ENCODE measurements around the gene NXPE3. TPM values are rescaled to one million over a fixed set of nuclear protein-coding genes. Genes with fewer than 3 reads are reported as not detected.
A peak's percentile ranks its signal among the peaks of the same experiment; 100 is the strongest.
"Not testable (repeated sequence)": the region's sequence is repeated elsewhere in the genome, so short reads cannot be mapped to it uniquely, and the experiment has no call there.

The NXPE3 gene
- 7.9 and 8.4 TPM in 2 replicates for polyA plus RNA-seq (2014; cell fraction: cytosol; rRNA removed)
- 2.4 and 5.0 TPM in 2 replicates for polyA plus RNA-seq (2014; cell fraction: nucleus; rRNA removed)

DNA sequence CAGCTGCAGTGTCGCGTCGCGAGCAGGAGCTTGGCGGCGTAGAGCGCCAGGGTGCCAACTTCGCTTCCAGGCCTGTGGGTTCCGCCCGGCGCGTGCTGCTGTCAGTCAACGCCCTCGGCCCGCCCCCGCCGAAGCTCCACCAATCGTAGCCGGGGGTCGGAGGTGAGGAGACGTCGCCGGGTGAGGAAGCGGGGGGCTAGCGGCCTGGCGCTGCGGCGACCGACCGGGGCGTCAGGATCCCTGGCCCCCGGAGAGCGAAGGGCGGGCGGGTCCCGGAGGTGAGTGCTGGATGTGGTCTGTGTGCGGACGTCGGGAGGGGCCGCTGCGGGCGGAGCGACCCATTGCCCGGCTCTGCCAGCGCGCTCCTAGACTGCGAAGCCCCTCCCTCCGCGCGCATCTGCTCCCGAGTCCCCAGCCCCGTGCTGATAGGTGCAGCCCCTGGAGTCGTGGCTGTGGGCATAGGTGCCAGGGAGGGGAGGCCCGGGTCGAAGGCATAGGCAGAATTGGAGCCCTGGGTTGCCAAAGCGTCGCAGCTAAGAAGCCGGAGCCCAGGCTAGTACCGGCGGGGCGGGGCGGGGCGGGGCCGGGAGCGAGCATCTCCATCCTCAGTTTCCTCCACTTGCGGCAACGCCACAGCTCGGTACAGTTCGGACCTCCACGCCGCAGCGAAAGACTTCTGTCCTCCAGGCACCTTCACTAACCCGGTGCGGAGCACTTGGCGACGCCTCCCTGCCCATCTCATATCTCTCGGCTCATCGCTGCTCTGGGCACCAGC, at the start of gene NXPE3:
Gene NXPE3, plus strand, starts transcription at position 165 of the 775 bp plus-strand sequence. CDS start 6,386 bp downstream, outside the sequence.
- DNase-seq (ENCODE audit: low spot score) = peak; percentile 84

DNA sequence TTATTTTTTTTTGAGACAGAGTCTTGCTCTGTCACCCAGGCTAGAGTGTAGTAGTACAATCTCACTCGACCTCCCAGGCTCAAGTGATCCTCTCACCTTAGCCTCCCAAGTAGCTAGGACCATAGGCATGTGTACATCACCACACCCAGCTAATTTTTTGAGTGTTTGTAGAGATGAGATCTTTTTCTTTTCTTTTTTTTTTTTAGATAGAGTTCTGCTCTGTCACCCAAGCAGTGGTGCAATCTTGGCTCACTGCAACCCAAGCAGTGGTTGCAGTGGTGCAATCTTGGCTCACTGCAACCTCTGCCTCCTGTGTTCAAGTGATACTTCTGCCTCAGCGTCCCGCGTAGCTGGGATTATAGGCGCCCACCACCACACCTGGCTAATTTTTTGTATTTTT, 49.4 kb upstream of the NXPE3 start:
- no peak for DNase-seq (ENCODE audit: low spot score)

- DNase-seq (ENCODE audit: low spot score) = no peak
Observed at GRCh38 chr3:101730839-101731238, 48.2 kb upstream of the NXPE3 start.

GRCh38 chr3:101732240-101732641, 46.8 kb upstream of the NXPE3 start:
- DNase-seq (ENCODE audit: low spot score) = no peak

GRCh38 chr3:101735833-101736232, 43.2 kb upstream of the NXPE3 start:
- no peak for DNase-seq (ENCODE audit: low spot score)

DNA sequence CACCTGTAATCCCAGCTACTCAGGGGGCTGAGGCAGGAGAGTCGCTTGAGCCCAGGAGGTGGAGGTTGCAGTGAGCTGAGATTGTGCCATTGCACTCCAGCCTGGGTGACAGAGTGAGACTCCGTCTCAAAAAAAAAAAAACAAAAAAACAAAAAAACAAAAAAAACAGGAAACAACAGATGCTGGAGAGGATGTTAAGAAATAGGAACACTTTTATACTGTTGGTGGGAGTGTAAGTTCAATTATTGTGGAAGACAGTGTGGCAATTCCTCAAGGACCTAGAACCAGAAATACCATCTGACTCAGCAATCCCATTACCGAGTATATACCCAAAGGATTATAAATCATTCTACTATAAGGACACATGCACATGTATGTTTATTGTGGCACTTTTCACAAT, 37.1 kb upstream of the NXPE3 start:
- DNase-seq (ENCODE audit: low spot score) = not testable (repeated sequence)

DNA sequence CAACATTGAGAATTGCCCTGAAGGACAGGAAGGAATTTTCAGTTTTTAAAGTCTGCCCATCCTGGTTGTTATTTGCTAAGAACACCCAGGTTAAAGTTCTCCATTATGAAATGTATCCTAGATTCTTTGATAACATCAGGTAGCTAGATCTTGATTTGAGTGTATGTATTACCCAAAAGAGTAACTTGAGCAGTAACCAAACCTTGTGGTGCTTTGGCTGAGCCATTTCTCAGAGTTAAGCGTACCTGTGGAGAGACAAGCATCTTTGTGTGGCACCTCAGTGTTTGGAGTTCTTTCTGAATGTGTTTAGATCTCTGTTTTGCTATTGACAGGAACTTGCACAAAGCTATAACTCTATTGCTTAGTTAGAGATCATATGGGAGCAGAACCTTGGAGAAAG, 34.2 kb upstream of the NXPE3 start:
- no peak for DNase-seq (ENCODE audit: low spot score)

- DNase-seq (ENCODE audit: low spot score) = not testable (repeated sequence)
Observed at GRCh38 chr3:101745934-101746333, 33.1 kb upstream of the NXPE3 start.

GRCh38 chr3:101753386-101754113, 25.5 kb upstream of the NXPE3 start:
- DNase-seq (ENCODE audit: low spot score) = not testable (repeated sequence)

GRCh38 chr3:101758224-101758623, 20.8 kb upstream of the NXPE3 start:
- no peak for DNase-seq (ENCODE audit: low spot score)

- DNase-seq (ENCODE audit: low spot score) = no peak
Observed at GRCh38 chr3:101762041-101762646, 16.9 kb upstream of the NXPE3 start.

DNA sequence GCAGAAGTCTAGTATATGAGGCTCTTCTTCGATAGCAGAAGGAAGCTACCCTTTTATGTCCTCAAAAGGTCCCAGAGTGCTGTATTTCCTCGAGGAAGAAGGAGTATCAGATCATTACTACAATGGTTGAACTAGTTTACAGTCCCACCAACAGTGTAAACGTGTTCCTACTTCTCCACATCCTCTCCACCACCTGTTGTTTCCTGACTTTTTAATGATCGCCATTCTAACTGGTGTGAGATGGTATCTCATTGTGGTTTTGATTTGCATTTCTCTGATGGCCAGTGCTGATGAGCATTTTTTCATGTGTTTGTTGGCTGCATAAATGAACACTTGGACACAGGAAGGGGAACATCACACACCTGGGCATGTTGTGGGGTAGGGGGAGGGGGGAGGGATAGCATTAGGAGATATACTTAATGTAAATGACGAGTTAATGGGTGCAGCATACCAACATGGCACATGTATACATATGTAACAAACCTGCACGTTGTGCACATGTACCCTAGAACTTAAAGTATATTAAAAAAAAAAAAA, 1.2 kb upstream of the NXPE3 start:
- DNase-seq (ENCODE audit: low spot score) = not testable (repeated sequence)

DNA sequence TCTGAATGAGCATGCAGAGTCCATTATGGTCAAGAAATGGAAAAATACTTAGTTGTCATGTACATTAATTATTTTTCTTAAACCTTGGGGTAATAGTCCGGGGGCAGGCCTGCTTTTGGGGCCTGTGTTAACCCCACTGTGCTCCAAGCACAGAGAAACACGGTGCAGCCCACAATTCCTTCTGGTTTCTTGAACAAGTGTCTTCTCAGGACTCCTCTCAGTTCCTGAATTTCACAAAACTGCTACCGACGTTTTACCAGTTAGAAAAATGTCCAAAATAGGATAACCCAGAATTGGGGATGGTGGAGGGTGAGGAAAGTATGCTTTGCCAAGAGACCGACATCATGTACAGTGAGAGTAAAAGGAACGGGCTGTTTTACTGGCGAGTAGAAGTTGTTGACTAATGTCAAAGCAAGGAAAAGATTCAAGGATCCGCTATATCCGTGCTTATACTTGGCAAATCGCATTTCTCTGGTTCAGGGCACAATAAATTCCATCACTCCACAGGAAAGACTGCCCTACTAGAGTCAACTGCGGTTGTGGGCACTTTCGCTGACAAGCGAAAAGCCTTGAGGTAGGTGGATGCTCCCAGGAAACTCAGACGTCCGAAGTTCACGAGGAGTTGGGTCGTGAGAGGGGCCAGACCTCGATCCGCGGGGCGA, 495 bp upstream of the NXPE3 start:
- DNase-seq (ENCODE audit: low spot score) = peak; percentile 5

DNA sequence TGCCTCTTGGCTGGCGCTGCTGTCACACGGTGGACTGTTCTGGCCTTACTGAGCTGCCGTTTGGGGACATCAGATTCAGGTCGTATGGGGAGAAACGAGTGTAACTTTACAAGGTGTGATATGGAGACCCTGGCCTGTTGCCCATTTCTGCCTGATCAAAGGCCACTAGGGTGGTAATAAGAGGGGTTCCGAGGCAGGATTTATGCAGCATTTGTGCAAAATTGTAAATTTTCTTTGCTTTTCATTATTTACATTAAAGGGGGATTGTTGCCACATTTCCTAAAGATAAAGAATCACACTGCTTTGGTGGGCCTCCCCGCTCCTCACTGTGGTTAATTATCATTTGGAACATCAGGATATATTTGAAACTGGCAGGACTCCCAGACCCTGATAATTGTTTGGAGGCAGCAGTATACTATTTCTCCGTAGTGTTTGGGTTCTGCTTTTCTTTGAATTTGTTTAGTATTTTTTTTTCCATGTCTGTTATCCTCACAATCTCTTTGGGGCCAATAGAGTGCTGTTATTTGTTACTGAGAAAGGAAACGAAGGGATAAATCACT, 891 bp downstream of the NXPE3 start:
- no peak for DNase-seq (ENCODE audit: low spot score)

DNA sequence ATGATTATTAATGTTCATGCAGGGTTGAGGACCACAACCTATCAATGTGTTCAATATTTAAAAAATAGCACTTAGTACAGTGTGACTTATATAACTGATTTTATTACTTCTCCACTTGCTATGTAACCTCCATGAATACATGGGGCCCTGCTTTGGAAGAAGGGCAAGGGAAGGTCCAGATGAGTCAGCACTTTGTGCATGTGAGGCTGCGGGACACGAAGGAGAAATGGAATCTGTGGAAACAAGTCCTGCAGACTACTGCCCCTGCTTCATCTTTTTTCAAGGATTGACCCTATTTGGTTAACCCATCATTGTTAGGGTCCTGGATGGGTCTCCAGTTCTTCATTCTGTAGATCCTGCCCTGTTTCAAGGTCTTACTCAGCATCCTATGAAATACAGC, 1.6 kb downstream of the NXPE3 start:
- no peak for DNase-seq (ENCODE audit: low spot score)

GRCh38 chr3:101781166-101781565, 2.2 kb downstream of the NXPE3 start:
- no peak for DNase-seq (ENCODE audit: low spot score)

DNA sequence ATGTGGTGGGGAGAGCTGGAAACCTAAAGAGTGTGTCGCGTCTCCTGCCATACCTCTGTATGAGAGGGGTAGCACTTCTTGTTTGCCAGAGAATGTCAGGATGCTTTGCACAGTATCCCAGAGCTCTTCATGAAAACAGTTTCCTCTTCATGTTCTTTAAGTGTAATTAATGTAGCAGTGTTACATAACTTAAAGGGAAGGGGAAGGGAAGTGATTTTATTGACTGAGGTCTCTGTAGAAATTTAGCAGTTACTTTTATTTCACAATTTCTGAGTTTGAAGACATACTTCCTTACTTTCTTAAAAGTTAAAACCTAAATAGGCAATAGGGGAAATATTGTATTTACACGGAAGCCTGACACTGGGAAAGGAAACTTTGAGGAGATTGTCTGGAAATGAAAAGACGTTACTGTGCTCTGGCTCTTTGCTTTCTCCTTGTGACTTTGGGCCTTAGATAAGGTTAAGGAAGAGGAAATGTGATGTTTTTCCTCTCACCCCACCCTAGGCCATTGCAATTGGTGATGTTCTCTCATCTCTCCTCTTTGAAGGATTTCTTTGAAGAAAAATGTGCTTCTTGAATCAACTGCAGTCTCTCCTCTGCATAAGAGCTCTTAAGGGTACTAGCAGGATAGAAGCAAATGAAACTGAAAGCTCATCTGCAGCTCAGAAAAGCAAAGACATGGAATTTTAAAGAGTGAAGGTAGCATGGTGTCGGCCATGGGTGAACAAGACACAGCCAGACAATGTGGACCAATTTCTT, 6.0 kb downstream of the NXPE3 start:
- no peak for DNase-seq (ENCODE audit: low spot score)

DNA sequence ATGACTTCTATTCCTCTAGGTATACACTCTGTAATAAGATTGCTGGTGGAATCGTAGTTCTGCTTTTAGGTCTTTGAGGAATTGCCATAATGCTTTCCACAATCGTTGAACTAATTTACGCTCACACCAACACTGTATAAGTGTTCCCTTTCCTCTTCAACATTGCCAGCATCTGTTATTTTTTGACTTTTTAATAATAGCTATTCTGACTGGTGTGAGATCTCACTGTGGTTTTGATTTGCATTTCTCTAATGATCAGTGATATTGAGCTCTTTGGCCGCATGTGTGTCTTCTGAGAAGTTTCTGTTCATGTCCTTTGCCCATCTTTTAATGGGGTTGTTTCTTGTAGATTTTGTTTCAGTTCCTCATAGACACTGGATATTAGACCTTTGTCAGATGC, 12.8 kb downstream of the NXPE3 start:
- no peak for DNase-seq (ENCODE audit: low spot score)

DNA sequence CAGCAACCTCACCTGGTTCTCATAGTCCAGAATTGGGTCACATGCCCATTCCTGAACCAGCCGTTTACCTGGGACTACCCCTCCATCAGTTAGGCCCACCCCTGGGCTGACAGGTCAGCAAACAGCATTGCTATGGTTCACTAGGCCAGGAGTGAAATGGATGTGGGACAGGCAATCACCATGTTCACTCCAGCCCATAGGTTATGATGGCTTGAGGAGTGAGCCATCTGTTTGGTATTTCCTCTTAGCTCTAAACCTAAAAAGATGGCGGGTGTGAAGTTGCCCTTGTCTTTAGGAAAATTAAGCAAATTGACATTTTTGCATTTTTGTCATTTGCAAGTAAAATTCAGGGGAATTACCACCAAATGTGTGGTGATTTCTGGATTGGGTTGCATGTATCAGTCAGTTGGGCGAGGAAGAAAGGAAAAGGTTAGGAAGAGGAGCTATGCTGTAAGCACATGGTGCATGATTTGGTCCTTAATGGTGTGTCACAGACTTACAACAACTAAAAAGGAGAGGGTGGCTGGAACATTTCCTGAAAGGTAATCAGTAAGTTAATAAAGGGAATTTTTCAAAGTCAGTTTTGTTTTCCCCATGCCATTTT, 17.2 kb downstream of the NXPE3 start:
- DNase-seq (ENCODE audit: low spot score) = no peak

DNA sequence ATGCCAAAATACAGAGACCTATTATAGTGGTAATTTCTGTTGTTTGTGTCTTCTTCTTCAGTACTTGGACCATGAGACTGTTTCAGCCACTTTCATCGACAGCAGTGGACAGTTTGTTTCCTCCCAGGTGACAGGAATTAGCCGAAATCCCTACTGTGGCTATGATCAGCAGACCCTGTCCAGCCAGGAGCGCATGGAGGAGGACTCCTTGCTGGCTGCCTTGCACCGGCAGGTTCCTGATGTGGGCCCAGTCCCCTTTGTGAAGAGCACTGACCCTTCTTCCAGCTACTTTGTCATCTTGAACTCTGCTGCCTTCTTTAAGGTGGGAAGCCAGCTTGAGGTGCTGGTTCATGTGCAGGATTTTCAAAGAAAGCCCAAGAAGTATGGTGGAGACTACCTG, 22.2 kb downstream of the NXPE3 start:
- DNase-seq (ENCODE audit: low spot score) = no peak

All from SK-N-DZ (cell line).